Endothelial cell of umbilical vein (primary cell): ENCODE data around the gene ZNF888. TPM values are rescaled to one million over a fixed set of nuclear protein-coding genes. Genes with fewer than 3 reads are reported as not detected.

Experiments used
- BruUV-seq: library from RNA; stranded (reverse); fragments of 400-500 nt; replicated peaks from 2 replicates; lab custom pipeline; 2021; lab: Mats Ljungman, UMichigan
- CTCF ChIA-PET: fragments of 300-600, 350-600 bp; sonication (Branson Sonifier 250); formaldehyde crosslinking; loops from one replicate; lab custom pipeline; 2021; ENCODE audit warnings: antibody characterized with exemption, inconsistent platforms; lab: Charles Lee
- POLR2A ChIA-PET: fragments of 300-600, 350-600 bp; sonication (Branson Sonifier 250); formaldehyde crosslinking; loops from one replicate; lab custom pipeline; 2021; ENCODE audit warnings: antibody characterized with exemption, inconsistent platforms; lab: Charles Lee
- DNase-seq: peaks from one replicate; pipeline ENCODE4 v3.0.0-alpha.2; 2011; ENCODE audit warnings: low read depth, low spot score
- FAIRE-seq: peaks from 2 replicates; lab custom pipeline; 2011; peaks lifted over from hg19 to GRCh38; lab: Jason Lieb, UNC
- H2AFZ ChIP-seq: 2 replicates; pipeline ENCODE4 v1.6.0; 2012; ENCODE audit warnings: low read depth, low read length, control low read depth, inconsistent platforms
- H3K27ac ChIP-seq: 2 replicates; pipeline ENCODE4 v1.5.1; 2011; ENCODE audit warnings: low read depth, mild to moderate bottlenecking, control low read depth, low read length, moderate library complexity; ENCODE audit not compliant: insufficient read depth
- H3K27me3 ChIP-seq, 2 experiments: 2 replicates each; pipeline versions ENCODE4 v1.6.0 to v1.6.1; 2011; ENCODE audit warnings: low read length in 2 of 2, mixed read lengths in 1 of 2; ENCODE audit not compliant: control insufficient read depth in 2 of 2, insufficient read depth in 2 of 2
- H3K36me3 ChIP-seq, 2 experiments: 2 replicates in 1 of 2; 3 replicates in 1 of 2; pipeline ENCODE4 v1.5.1; 2011; ENCODE audit warnings: low read length in 2 of 2, mild to moderate bottlenecking in 1 of 2, moderate library complexity in 1 of 2; ENCODE audit not compliant: control insufficient read depth in 2 of 2, insufficient read depth in 2 of 2; ENCODE audit errors: extremely low read depth in 1 of 2
- H3K4me1 ChIP-seq: 3 replicates; pipeline ENCODE4 v1.5.1; 2011; ENCODE audit warnings: mild to moderate bottlenecking, low read length; ENCODE audit not compliant: control insufficient read depth, insufficient read depth; ENCODE audit errors: extremely low read depth
- H3K4me2 ChIP-seq: 2 replicates; pipeline ENCODE4 v1.6.1; 2011; ENCODE audit warnings: low read length, control low read depth, mixed read lengths; ENCODE audit not compliant: insufficient read depth
- H3K4me3 ChIP-seq, 3 experiments: fragments of 200-600 bp in 1 of 3; sonication (generic), shearing (Covaris generic) in 1 of 3; replicated peaks in 1 of 3; 2 replicates each; pipeline ENCODE4 v1.5.1; 2011 to 2016; ENCODE audit warnings: control low read depth in 3 of 3, low read length in 3 of 3, mild to moderate bottlenecking in 2 of 3, inconsistent platforms in 1 of 3, low read depth in 1 of 3, moderate library complexity in 1 of 3; ENCODE audit not compliant: insufficient read depth in 1 of 3
- H3K79me2 ChIP-seq: 2 replicates; pipeline ENCODE4 v1.6.0; 2012; ENCODE audit warnings: low read length, inconsistent platforms; ENCODE audit not compliant: control insufficient read depth, insufficient read depth
- H3K9ac ChIP-seq: replicated peaks from 2 replicates; pipeline ENCODE3; 2011; ENCODE audit warnings: low read length, control low read depth; ENCODE audit not compliant: insufficient read depth; ENCODE audit errors: extremely low read depth
- H3K9me1 ChIP-seq: replicated peaks from 3 replicates; pipeline ENCODE4 v1.6.0; 2011; ENCODE audit warnings: mild to moderate bottlenecking, low read length; ENCODE audit not compliant: control insufficient read depth, insufficient read depth; ENCODE audit errors: extremely low read depth
- H3K9me3 ChIP-seq: replicated peaks from 2 replicates; pipeline ENCODE4 v1.5.1; 2012; ENCODE audit warnings: low read length, inconsistent platforms; ENCODE audit not compliant: control insufficient read depth, insufficient read depth
- H4K20me1 ChIP-seq: replicated peaks from 2 replicates; pipeline ENCODE3; 2011; ENCODE audit warnings: mild to moderate bottlenecking, low read length; ENCODE audit not compliant: control insufficient read depth, insufficient read depth; ENCODE audit errors: extremely low read depth
- EZH2 ChIP-seq: IDR thresholded peaks from 2 replicates; pipeline ENCODE4 v1.6.1; 2012; ENCODE audit warnings: borderline replicate concordance, low read depth, mild to moderate bottlenecking, moderate library complexity, low read length, inconsistent platforms; ENCODE audit not compliant: severe bottlenecking
- FOS ChIP-seq: IDR thresholded peaks from 2 replicates; pipeline ENCODE4 v1.6.1; 2011; ENCODE audit warnings: mild to moderate bottlenecking, low read length, moderate library complexity, borderline replicate concordance; ENCODE audit not compliant: insufficient read depth
- GATA2 ChIP-seq: IDR thresholded peaks from 2 replicates; pipeline ENCODE4 v1.7.0; 2011; ENCODE audit warnings: low read depth, mild to moderate bottlenecking, moderate library complexity, mixed read lengths, low read length; ENCODE audit not compliant: insufficient read length, insufficient read depth
- JUN ChIP-seq: IDR thresholded peaks from 2 replicates; pipeline ENCODE4 v1.6.1; 2011; ENCODE audit warnings: borderline replicate concordance, low read depth; ENCODE audit not compliant: insufficient read length, insufficient read depth
- MYC ChIP-seq: IDR thresholded peaks from one replicate; pipeline ENCODE4 v1.6.1; 2011; ENCODE audit warnings: mild to moderate bottlenecking, low read depth, low read length
- POLR2A ChIP-seq: IDR thresholded peaks from 2 replicates; pipeline ENCODE4 v1.6.1; 2012; ENCODE audit warnings: low read depth, mild to moderate bottlenecking, control low read depth, low read length
- POLR2AphosphoS5 ChIP-seq: IDR thresholded peaks from 2 replicates; pipeline ENCODE4 v1.6.1; 2012; ENCODE audit warnings: low read depth, mild to moderate bottlenecking, control low read depth, low read length, moderate library complexity; ENCODE audit not compliant: insufficient read depth
- dilution Hi-C: fragments of 300-500 bp; cut with MboI; formaldehyde crosslinking; loops from one replicate; pipeline ENCODE4 v1.15.0; 2019; ENCODE audit warnings: low sequenced_read_pairs; ENCODE audit not compliant: extremely low pct_ligation_motif_present
- intact Hi-C: fragments of 100-400 bp; cut with micrococcal nuclease; formaldehyde crosslinking; loops from one replicate; pipeline ENCODE4 v1.10.0; 2022
- polyA plus RNA-seq, 4 experiments: library from polyadenylated mRNA; depleted of rRNA in 3 of 4; stranded (reverse) in 3 of 4; unstranded in 1 of 4; fragments of >200 nt; gene quantifications; 2 replicates each; pipeline versions ENCODE4 v1.2.1 to v1.2.3, GENCODE V29; 2011 to 2012; ENCODE audit warnings: missing spikeins in 1 of 4
- total RNA-seq: library from RNA; stranded (reverse); gene quantifications from 2 replicates; pipeline ENCODE4 v1.2.3, GENCODE V29; 2021
- TF ChIP-seq, protein P1 (sequence below): IDR thresholded peaks from 2 replicates; pipeline ENCODE4 v1.6.1; 2011; ENCODE audit not compliant: insufficient read depth, insufficient read length
- TF ChIP-seq, protein P2 (sequence below), 2 donors: IDR thresholded peaks; 1 replicate in 1 of 2; 2 replicates in 1 of 2; pipeline ENCODE4 v1.5.1; 2011; ENCODE audit warnings: low read length in 2 of 2, mild to moderate bottlenecking in 2 of 2, moderate library complexity in 2 of 2, control low read depth in 1 of 2, inconsistent platforms in 1 of 2, low read depth in 1 of 2; ENCODE audit not compliant: insufficient read depth in 1 of 2; ENCODE audit errors: extremely low read depth in 1 of 2

The ZNF888 gene
- total and polyA plus RNA-seq, 2 donors (not counting 3 experiments of a cell fraction or from before 2014, with no cell fraction given), result 0.72 to 3.9 TPM

DNA sequence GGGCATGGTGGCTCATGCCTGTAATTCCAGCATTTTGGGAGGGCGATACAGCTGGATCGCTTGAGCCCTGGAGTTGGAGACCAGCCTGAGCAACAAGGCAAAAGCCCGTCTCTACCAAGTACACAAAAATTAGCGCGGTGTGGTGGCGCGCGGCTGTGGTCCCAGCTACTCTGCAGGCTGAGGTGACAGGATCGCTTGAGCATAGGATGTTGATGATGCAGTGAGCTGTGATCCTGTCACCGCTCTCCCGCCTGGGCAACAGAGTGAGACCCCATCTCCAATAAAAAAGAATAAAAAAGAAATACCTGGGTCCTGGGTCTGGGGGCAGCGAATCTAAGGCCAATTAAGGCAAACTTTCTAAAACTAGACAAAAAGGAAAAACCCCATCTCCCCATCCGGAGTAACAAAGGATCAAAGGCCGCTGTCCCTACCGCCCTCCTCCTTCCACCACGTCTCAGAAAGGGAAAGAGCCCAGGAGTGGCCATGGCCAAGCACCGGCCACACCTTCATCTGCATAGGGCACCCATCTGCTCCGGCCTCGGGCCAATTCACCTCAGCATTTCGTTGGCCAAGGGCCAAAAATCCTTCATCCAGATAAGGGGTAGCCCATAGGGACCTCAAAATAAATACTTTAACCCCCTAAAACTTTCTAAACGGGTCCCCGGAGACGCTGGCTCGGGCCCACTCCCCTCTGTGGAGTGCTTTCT is 26.6 kb downstream of the ZNF888 start:
- FAIRE-seq (no peak), DNase-seq (no peak)
- Histone ChIP-seq H2AFZ (peak overlapping the region; percentile 99), H3K4me1 (peaks cover 6% of the 10 kb centered on the region), H3K9ac (peak overlapping the region; percentile 96), H3K27me3 (no peaks in the 10 kb centered on the region), H3K79me2 (peaks cover 4% of the 10 kb centered on the region), H3K4me2 (peak overlapping the region; percentile 89), H3K4me3 (peak overlapping the region; percentile 83 to 99 (median 97)), H3K9me3 (no peaks in the 10 kb centered on the region), H3K9me1 (no peaks in the 10 kb centered on the region), H4K20me1 (no peaks in the 10 kb centered on the region), H3K36me3 (peaks cover 0 to 2% of the 10 kb centered on the region in 2 experiments), H3K27ac (peak overlapping the region; percentile 89)
- dilution Hi-C loops, result no loop called here
- BruUV-seq, result no TSS peak
- intact Hi-C loops, result loop anchor here (1.0 to 5.0 kb wide), 7 partner anchors 27 to 262 kb away; partner anchors contain the start of genes ZNF160, ZNF611, ZNF816 and ZNF888
- ChIA-PET POLR2A (no interaction called here), CTCF (interaction anchor here (1.1 kb wide), 1 partner anchor 65 kb away, joined by 3 read pairs; no protein-coding TSS in a partner anchor)
- TF ChIP-seq FOS, result no peak
- TF ChIP-seq, protein P1, sequence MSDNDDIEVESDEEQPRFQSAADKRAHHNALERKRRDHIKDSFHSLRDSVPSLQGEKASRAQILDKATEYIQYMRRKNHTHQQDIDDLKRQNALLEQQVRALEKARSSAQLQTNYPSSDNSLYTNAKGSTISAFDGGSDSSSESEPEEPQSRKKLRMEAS, result no peak
- TF ChIP-seq POLR2AphosphoS5, result no peak
- no peak for TF ChIP-seq EZH2
- TF ChIP-seq MYC, result no peak
- TF ChIP-seq, protein P2, sequence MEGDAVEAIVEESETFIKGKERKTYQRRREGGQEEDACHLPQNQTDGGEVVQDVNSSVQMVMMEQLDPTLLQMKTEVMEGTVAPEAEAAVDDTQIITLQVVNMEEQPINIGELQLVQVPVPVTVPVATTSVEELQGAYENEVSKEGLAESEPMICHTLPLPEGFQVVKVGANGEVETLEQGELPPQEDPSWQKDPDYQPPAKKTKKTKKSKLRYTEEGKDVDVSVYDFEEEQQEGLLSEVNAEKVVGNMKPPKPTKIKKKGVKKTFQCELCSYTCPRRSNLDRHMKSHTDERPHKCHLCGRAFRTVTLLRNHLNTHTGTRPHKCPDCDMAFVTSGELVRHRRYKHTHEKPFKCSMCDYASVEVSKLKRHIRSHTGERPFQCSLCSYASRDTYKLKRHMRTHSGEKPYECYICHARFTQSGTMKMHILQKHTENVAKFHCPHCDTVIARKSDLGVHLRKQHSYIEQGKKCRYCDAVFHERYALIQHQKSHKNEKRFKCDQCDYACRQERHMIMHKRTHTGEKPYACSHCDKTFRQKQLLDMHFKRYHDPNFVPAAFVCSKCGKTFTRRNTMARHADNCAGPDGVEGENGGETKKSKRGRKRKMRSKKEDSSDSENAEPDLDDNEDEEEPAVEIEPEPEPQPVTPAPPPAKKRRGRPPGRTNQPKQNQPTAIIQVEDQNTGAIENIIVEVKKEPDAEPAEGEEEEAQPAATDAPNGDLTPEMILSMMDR (IDR thresholded peaks at IDR 0.05; ENCODE audit: extremely low read depth in 1 of 2, insufficient read depth in 1 of 2, low read depth in 1 of 2, low read length in 2 of 2), result no peak
- no peak for TF ChIP-seq POLR2A
- TF ChIP-seq JUN, result no peak
- no peak for TF ChIP-seq GATA2
